ENCODE measurements around the gene CDC123. TPM values are rescaled to one million over a fixed set of nuclear protein-coding genes. Genes with fewer than 3 reads are reported as not detected.
"Not testable (repeated sequence)": the region's sequence is repeated elsewhere in the genome, so short reads cannot be mapped to it uniquely, and the experiment has no call there.

The CDC123 gene
- total and polyA plus RNA-seq, 7 donors, result 33.8 to 70.3 (median 50.8) TPM

DNA sequence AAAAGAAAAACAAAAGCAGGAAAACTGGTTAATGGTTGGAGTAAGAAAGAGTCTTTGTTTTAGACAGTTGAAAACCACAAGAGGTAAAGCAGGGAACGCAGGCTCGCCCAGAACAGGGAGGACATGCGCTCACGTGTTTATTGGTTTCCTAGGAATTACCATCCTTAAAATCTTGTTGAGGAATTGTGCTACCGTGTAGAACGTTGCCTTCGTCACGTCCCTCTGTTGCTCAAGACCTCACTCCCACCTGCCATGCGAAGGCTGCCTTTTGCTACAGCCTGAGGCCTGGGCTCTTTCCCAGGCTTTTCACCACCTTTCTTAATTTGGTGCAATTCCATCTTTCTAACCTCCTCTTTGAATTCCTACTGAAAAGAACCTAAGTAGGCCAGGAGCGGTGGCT, 91.8 kb downstream of the CDC123 start:
- DNase-seq, result no peak
- Histone ChIP-seq H3K36me3 (no peaks in the 10 kb centered on the region), H3K4me3 (no peak overlapping the region), H3K27me3 (no peaks in the 10 kb centered on the region), H3K4me1 (no peaks in the 10 kb centered on the region), H3K9me3 (no peaks in the 10 kb centered on the region), H3K27ac (no peak overlapping the region)
- intact Hi-C loops (cut with DNase I), result no loop called here
- TF ChIP-seq EP300 (IDR thresholded peaks at IDR 0.05), result no peak
- TF ChIP-seq POLR2A (IDR thresholded peaks at IDR 0.05), result no peak
- TF ChIP-seq POLR2AphosphoS5 (IDR thresholded peaks at IDR 0.05), result no peak
- TF ChIP-seq, protein P1, sequence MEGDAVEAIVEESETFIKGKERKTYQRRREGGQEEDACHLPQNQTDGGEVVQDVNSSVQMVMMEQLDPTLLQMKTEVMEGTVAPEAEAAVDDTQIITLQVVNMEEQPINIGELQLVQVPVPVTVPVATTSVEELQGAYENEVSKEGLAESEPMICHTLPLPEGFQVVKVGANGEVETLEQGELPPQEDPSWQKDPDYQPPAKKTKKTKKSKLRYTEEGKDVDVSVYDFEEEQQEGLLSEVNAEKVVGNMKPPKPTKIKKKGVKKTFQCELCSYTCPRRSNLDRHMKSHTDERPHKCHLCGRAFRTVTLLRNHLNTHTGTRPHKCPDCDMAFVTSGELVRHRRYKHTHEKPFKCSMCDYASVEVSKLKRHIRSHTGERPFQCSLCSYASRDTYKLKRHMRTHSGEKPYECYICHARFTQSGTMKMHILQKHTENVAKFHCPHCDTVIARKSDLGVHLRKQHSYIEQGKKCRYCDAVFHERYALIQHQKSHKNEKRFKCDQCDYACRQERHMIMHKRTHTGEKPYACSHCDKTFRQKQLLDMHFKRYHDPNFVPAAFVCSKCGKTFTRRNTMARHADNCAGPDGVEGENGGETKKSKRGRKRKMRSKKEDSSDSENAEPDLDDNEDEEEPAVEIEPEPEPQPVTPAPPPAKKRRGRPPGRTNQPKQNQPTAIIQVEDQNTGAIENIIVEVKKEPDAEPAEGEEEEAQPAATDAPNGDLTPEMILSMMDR (IDR thresholded peaks at IDR 0.05), result no peak
- whole genome bisulfite sequencing, 2 donors, result 89 to 91% methylated on average over 10 of the region's 10 CpGs

- DNase-seq; H3K27ac ChIP-seq; H3K4me1 ChIP-seq; H3K27me3 ChIP-seq; H3K9me3 ChIP-seq; intact Hi-C loops (cut with DNase I); H3K4me3 ChIP-seq; H3K36me3 ChIP-seq: not testable (repeated sequence)
- WGBS, 2 donors, result 87 to 93% methylated on average over 3 of the region's 3 CpGs
These were observed 101.8 kb downstream of the CDC123 start for GRCh38 chr10:12297784-12298183.

- no peak overlapping the region for H3K4me3 ChIP-seq
- no peaks in the 10 kb centered on the region for H3K4me1 ChIP-seq
- H3K9me3 ChIP-seq, result no peaks in the 10 kb centered on the region
- no peak for DNase-seq
- intact Hi-C loops (cut with DNase I), result no loop called here
- H3K36me3 ChIP-seq, result no peaks in the 10 kb centered on the region
- no peaks in the 10 kb centered on the region for H3K27me3 ChIP-seq
- 72 to 94% methylated on average over 14 of the region's 14 CpGs for WGBS, 2 donors
- H3K27ac ChIP-seq, result no peak overlapping the region
- TF ChIP-seq POLR2AphosphoS5 (IDR thresholded peaks at IDR 0.05) (no peak), POLR2A (IDR thresholded peaks at IDR 0.05) (no peak), EP300 (IDR thresholded peaks at IDR 0.05) (no peak)
- TF ChIP-seq, protein P1 (IDR thresholded peaks at IDR 0.05), result no peak
These were observed 103.4 kb downstream of the CDC123 start for GRCh38 chr10:12299222-12299965.

Other genes starting within 250 kb of the CDC123 start
- gene UPF2, start 153.4 kb upstream of the CDC123 start, total RNA-seq, result 10 to 100 TPM; 29.3 to 36.9 (median 29.8) TPM
- gene UPF2, start 153.4 kb upstream of the CDC123 start, polyA plus RNA-seq, result 10 to 100 TPM; 11.4 to 16.6 (median 16.1) TPM
- gene DHTKD1, start 127.2 kb upstream of the CDC123 start, total RNA-seq, result 10 to 100 TPM; 14.7 to 37.3 (median 20.7) TPM
- gene DHTKD1, start 127.2 kb upstream of the CDC123 start, polyA plus RNA-seq, result 10 to 100 TPM in 2 of 3 donors, 1 to 10 TPM in 1; 8.4 to 14.8 (median 12.5) TPM
- gene SEC61A2, start 66.5 kb upstream of the CDC123 start, total RNA-seq, result 10 to 100 TPM in 1 of 4 donors, 1 to 10 TPM in 3; 7.5 to 11.1 (median 9.1) TPM
- gene SEC61A2, start 66.5 kb upstream of the CDC123 start, polyA plus RNA-seq, result 1 to 10 TPM in 2 of 3 donors, under 1 TPM in 1; 0.69 to 3.2 (median 1.8) TPM
- 10 to 100 TPM; 20.0 to 31.6 (median 24.0) TPM for gene NUDT5, start 297 bp upstream of the CDC123 start, total RNA-seq
- 10 to 100 TPM; 30.0 to 52.9 (median 44.4) TPM for gene NUDT5, start 297 bp upstream of the CDC123 start, polyA plus RNA-seq
- 10 to 100 TPM in 1 of 4 donors, 1 to 10 TPM in 3; 7.2 to 10.2 (median 8.7) TPM for gene CAMK1D, start 153.4 kb downstream of the CDC123 start, total RNA-seq
- 10 to 100 TPM in 1 of 3 donors, 1 to 10 TPM in 2; 7.2 to 11.5 (median 7.6) TPM for gene CAMK1D, start 153.4 kb downstream of the CDC123 start, polyA plus RNA-seq

All from sigmoid colon (tissue), 7 donors.